Parathyroid adenoma (tissue), 2 donors: ENCODE data around the gene ASIC2.

ENCODE experiments used
- H2AFZ ChIP-seq: fragments of 300-600 bp; sonication (generic); one replicate; pipeline ENCODE4 v1.7.0; 2017; ENCODE audit warnings: antibody characterized with exemption, mild to moderate bottlenecking
- H3K27ac ChIP-seq: fragments of 300-600 bp; sonication (generic); one replicate; pipeline ENCODE4 v1.7.0; 2017
- H3K27me3 ChIP-seq: fragments of 300-600 bp; sonication (generic); one replicate; pipeline ENCODE4 v1.7.0; 2017; ENCODE audit warnings: low read length; ENCODE audit not compliant: control insufficient read depth, insufficient read depth
- H3K36me3 ChIP-seq: fragments of 300-600 bp; sonication (generic); one replicate; pipeline ENCODE4 v1.7.0; 2017; ENCODE audit warnings: low read length; ENCODE audit not compliant: control insufficient read depth, insufficient read depth
- H3K4me1 ChIP-seq: fragments of 300-600 bp; sonication (generic); one replicate; pipeline ENCODE4 v1.7.0; 2017; ENCODE audit warnings: control low read depth
- H3K4me2 ChIP-seq: fragments of 300-600 bp; sonication (generic); one replicate; pipeline ENCODE4 v1.7.0; 2017; ENCODE audit warnings: low read length
- H3K4me3 ChIP-seq: fragments of 300-600 bp; sonication (generic); one replicate; pipeline ENCODE4 v1.7.0; 2017; ENCODE audit warnings: low read depth, low read length
- H3K79me2 ChIP-seq: fragments of 300-600 bp; sonication (generic); one replicate; pipeline ENCODE4 v1.7.0; 2017; ENCODE audit warnings: control low read depth
- H3K9ac ChIP-seq: fragments of 300-600 bp; sonication (generic); one replicate; pipeline ENCODE4 v1.7.0; 2017; ENCODE audit warnings: mild to moderate bottlenecking
- H3K9me3 ChIP-seq: fragments of 300-600 bp; sonication (generic); one replicate; pipeline ENCODE4 v1.7.0; 2017; ENCODE audit warnings: low read length; ENCODE audit not compliant: control insufficient read depth
- CTCF ChIP-seq: fragments of 300-600 bp; sonication (generic); IDR thresholded peaks from one replicate; pipeline ENCODE4 v1.7.0; 2017; ENCODE audit warnings: antibody characterized with exemption, mild to moderate bottlenecking
- donor health status: primary hyperparathyroidism.

The ASIC2 gene

DNA sequence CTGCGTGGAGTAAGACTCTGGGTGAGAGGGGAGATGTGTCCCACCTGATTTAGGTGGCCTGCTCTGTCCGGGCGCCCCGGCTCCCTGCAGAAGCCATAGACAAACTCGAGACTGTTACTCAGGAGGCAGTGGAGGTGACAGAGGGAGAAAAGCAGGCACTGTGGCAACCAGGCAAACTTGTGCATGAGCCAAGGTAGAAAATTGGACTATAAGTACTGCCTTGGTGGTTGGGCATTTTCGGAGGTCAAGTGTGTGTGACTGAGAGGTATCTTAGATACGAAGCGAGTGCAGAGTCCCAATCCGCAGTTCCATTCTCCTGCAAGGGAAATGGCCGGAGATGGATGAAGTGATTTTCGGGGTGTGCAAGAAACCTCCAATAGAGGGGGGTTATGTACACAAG, 328.6 kb downstream of the ASIC2 start:
- Histone ChIP-seq H3K27ac (no peak overlapping the region), H3K36me3 (no peaks in the 10 kb centered on the region), H3K4me3 (no peak overlapping the region), H3K9ac (no peak overlapping the region), H3K27me3 (no peaks in the 10 kb centered on the region), H3K79me2 (no peaks in the 10 kb centered on the region), H3K4me1 (no peaks in the 10 kb centered on the region), H3K4me2 (no peak overlapping the region), H2AFZ (no peak overlapping the region), H3K9me3 (no peaks in the 10 kb centered on the region)
- no peak for TF ChIP-seq CTCF
